ENCODE measurements around the gene SFT2D3. TPM values are rescaled to one million over a fixed set of nuclear protein-coding genes. Genes with fewer than 3 reads are reported as not detected.

The SFT2D3 gene
- total and polyA plus RNA-seq, 2 of the 13 experiments (the other 11 are each of a cell fraction or from before 2014, with no cell fraction given): 8.3 to 9.4 TPM

GRCh38 chr2:127700527-127701192 lies 637 bp upstream of the SFT2D3 start (continued):
- TF ChIP-seq ZNF367 (CRISPR knock-in tag; IDR thresholded peaks at IDR 0.05; ENCODE audit: borderline replicate concordance): no peak
- no peak for TF ChIP-seq ZBTB7A (CRISPR knock-in tag; IDR thresholded peaks at IDR 0.05)
- no peak for TF ChIP-seq MED13 (CRISPR knock-in tag; IDR thresholded peaks at IDR 0.05)
- no peak for TF ChIP-seq TOPORS (CRISPR knock-in tag; IDR thresholded peaks at IDR 0.05)
- TF ChIP-seq PAX8 (CRISPR knock-in tag; IDR thresholded peaks at IDR 0.05; ENCODE audit: borderline replicate concordance): no peak
- TF ChIP-seq MXI1 (IDR thresholded peaks at IDR 0.05; ENCODE audit: borderline replicate concordance, low read depth, low read length): peak; percentile 94; the same call in 2 of the 3 replicates
- no peak for TF ChIP-seq ZNF563 (CRISPR knock-in tag; IDR thresholded peaks at IDR 0.05)
- 0 out of 2 replicates have a peak, but pooled peaks have one; percentile 66 for TF ChIP-seq ATAD3A (CRISPR knock-in tag; IDR thresholded peaks at IDR 0.05)
- TF ChIP-seq, protein P1, sequence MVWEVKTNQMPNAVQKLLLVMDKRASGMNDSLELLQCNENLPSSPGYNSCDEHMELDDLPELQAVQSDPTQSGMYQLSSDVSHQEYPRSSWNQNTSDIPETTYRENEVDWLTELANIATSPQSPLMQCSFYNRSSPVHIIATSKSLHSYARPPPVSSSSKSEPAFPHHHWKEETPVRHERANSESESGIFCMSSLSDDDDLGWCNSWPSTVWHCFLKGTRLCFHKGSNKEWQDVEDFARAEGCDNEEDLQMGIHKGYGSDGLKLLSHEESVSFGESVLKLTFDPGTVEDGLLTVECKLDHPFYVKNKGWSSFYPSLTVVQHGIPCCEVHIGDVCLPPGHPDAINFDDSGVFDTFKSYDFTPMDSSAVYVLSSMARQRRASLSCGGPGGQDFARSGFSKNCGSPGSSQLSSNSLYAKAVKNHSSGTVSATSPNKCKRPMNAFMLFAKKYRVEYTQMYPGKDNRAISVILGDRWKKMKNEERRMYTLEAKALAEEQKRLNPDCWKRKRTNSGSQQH (CRISPR knock-in tag; IDR thresholded peaks at IDR 0.05; ENCODE audit: low read depth): peak; percentile 73; the same call in 1 of the 2 replicates
- TF ChIP-seq FOSL2 (CRISPR knock-in tag; IDR thresholded peaks at IDR 0.05): peak; percentile 96
- TF ChIP-seq ZNF441 (CRISPR knock-in tag; IDR thresholded peaks at IDR 0.05; ENCODE audit: borderline replicate concordance): no peak
- no peak for TF ChIP-seq SP1 (IDR thresholded peaks at IDR 0.05)
- peak; percentile 85 for TF ChIP-seq SP1 (CRISPR knock-in tag; IDR thresholded peaks at IDR 0.05)
- TF ChIP-seq ZNF782 (CRISPR knock-in tag; IDR thresholded peaks at IDR 0.05; ENCODE audit: borderline replicate concordance): peak; percentile 10; the same call in 1 of the 2 replicates
- TF ChIP-seq POLR2A (IDR thresholded peaks at IDR 0.05; ENCODE audit: insufficient read depth in 1 of 2, low read depth in 2 of 2, low read length in 2 of 2): no peak
- no peak; the same call in 1 of the 2 replicates for TF ChIP-seq GABPB1 (CRISPR knock-in tag; IDR thresholded peaks at IDR 0.05)
- TF ChIP-seq CHD4 (IDR thresholded peaks at IDR 0.05; ENCODE audit: borderline replicate concordance, low read length): no peak
- no peak for TF ChIP-seq RBFOX2 (IDR thresholded peaks at IDR 0.05; ENCODE audit: low read depth, low read length)
- TF ChIP-seq FOXA1 (IDR thresholded peaks at IDR 0.05): no peak
- TF ChIP-seq FOXA1 (CRISPR knock-in tag; IDR thresholded peaks at IDR 0.05): peak; percentile 53; the same call in 1 of the 2 replicates
- 0 out of 2 replicates have a peak, but pooled peaks have one; percentile 3 for TF ChIP-seq IRF9 (CRISPR knock-in tag; IDR thresholded peaks at IDR 0.05; ENCODE audit: borderline replicate concordance)
- no peak for TF ChIP-seq ZNF33A (CRISPR knock-in tag; IDR thresholded peaks at IDR 0.05; ENCODE audit: borderline replicate concordance)
- TF ChIP-seq, protein P2, sequence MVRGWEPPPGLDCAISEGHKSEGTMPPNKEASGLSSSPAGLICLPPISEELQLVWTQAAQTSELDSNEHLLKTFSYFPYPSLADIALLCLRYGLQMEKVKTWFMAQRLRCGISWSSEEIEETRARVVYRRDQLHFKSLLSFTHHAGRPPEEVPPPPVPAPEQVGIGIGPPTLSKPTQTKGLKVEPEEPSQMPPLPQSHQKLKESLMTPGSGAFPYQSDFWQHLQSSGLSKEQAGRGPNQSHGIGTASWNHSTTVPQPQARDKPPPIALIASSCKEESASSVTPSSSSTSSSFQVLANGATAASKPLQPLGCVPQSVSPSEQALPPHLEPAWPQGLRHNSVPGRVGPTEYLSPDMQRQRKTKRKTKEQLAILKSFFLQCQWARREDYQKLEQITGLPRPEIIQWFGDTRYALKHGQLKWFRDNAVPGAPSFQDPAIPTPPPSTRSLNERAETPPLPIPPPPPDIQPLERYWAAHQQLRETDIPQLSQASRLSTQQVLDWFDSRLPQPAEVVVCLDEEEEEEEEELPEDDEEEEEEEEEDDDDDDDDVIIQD (CRISPR knock-in tag; IDR thresholded peaks at IDR 0.05; ENCODE audit: low read depth): peak; percentile 29; the same call in 1 of the 2 replicates
- TF ChIP-seq YY1 (IDR thresholded peaks at IDR 0.05; ENCODE audit: insufficient read depth, insufficient replicate concordance, low read depth, low read length): no peak
- TF ChIP-seq ZNF501 (CRISPR knock-in tag; IDR thresholded peaks at IDR 0.05): no peak
- TF ChIP-seq ZNF337 (CRISPR knock-in tag; IDR thresholded peaks at IDR 0.05; ENCODE audit: borderline replicate concordance, low read depth): no peak
- TF ChIP-seq SMAD9 (CRISPR knock-in tag; IDR thresholded peaks at IDR 0.05): no peak
- no peak for TF ChIP-seq ZSCAN22 (CRISPR knock-in tag; IDR thresholded peaks at IDR 0.05)

Measured in HepG2 (cell line).